ENCODE data around the gene HPCAL1. TPM values are rescaled to one million over a fixed set of nuclear protein-coding genes. Genes with fewer than 3 reads are reported as not detected.
"Not testable (repeated sequence)": the region's sequence is repeated elsewhere in the genome, so short reads cannot be mapped to it uniquely, and the experiment has no call there.

HPCAL1 gene
- total RNA-seq, 1 donor from 2014 or later: 110 TPM

DNA sequence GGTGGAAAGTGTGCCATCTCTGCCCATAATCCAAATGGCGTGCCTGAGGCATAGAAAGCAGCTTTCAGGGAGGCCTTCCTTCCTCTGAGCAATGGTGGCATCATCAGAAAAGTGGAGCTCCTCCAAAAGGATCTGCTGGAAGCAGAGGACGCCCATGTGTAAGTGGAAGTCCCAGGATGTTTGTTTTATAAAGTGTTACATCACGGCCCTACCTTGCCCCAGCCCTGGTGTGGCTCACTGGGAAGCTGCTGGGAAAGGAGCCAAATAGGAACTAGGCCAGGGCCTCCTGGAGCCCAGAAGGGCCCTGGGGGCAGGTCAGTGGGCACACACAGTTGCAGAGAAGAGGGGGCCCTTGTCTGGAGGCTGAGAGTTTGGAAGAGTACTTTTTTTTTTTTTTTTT is 149.6 kb downstream of the HPCAL1 start:
- H3K27ac Mint-ChIP-seq: no peak overlapping the region
- intact Hi-C loops (cut with micrococcal nuclease): no loop called here
- no peak overlapping the region for H3K4me3 Mint-ChIP-seq (ENCODE audit: low read depth)
- H3K36me3 Mint-ChIP-seq (ENCODE audit: low read depth): peaks cover 5% of the 10 kb centered on the region
- peaks cover 15% of the 10 kb centered on the region for H3K4me1 Mint-ChIP-seq (ENCODE audit: low read depth)
- no peak for DNase-seq (ENCODE audit: low spot score)
- no peaks in the 10 kb centered on the region for H3K27me3 Mint-ChIP-seq (ENCODE audit: low read depth)
- no peaks in the 10 kb centered on the region for H3K9me3 Mint-ChIP-seq

DNA sequence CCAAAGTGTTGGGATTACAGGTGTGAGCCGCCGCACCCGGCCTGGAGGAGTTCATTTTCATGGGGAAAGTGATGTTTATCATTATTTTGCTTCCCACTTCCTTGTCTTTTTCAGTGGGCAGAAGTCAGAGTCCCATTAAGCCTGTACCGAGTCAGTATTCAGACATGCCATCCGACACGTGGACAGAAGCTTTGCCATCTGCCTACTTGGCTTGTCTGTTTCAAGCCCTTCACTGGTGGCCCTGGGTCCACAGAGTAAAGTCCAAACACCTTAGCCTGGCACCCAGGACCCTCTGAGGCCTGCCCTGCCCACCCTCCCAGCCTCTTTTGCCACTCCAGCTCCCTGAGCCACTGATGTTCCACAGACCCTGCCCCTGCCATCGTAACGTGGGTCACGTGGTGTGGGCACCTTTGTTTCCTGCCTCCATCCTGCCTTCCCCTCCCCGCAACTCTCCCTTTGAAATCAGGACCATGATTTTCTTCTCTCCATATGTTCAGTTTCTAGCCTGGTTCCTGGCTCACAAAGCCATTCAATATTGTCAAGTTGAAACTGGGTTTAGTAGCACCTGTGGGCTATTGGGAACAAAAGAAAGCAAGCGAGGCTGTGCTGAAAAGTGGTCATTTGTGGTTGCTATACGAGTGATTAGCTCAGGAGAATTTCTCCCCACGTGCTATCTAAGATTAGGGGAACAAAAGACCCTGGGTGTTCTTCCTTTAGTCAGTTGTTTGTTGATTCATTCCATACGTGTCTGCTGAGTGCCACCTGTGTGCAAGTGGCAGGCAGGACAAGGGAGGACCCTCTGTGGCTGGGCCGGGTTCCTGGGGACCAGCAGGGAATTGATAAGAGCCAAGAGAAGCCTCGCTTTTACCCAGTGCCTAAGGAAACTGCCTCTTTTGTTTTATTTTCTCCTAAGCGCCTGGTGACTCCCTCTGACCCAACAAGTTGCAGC is 150.5 kb downstream of the HPCAL1 start:
- intact Hi-C loops (cut with micrococcal nuclease): no loop called here
- DNase-seq (ENCODE audit: low spot score): no peak
- Mint-ChIP-seq H3K27me3 (ENCODE audit: low read depth) (peaks cover 2% of the 10 kb centered on the region), H3K36me3 (ENCODE audit: low read depth) (peaks cover 3% of the 10 kb centered on the region), H3K4me1 (ENCODE audit: low read depth) (peaks cover 13% of the 10 kb centered on the region), H3K9me3 (no peaks in the 10 kb centered on the region), H3K27ac (no peak overlapping the region), H3K4me3 (ENCODE audit: low read depth) (no peak overlapping the region)

- Mint-ChIP-seq H3K27me3 (ENCODE audit: low read depth) (peaks cover 3% of the 10 kb centered on the region), H3K36me3 (ENCODE audit: low read depth) (peaks cover 3% of the 10 kb centered on the region), H3K27ac (no peak overlapping the region), H3K4me1 (ENCODE audit: low read depth) (peaks cover 13% of the 10 kb centered on the region), H3K4me3 (ENCODE audit: low read depth) (no peak overlapping the region), H3K9me3 (no peaks in the 10 kb centered on the region)
- intact Hi-C loops (cut with micrococcal nuclease): no loop called here
- DNase-seq (ENCODE audit: low spot score): no peak
Observed at GRCh38 chr2:10453905-10454298, 151.2 kb downstream of the HPCAL1 start.

GRCh38 chr2:10454505-10454904 is 151.8 kb downstream of the HPCAL1 start:
- Mint-ChIP-seq H3K4me1 (ENCODE audit: low read depth) (peaks cover 9% of the 10 kb centered on the region), H3K9me3 (no peaks in the 10 kb centered on the region), H3K27ac (no peak overlapping the region), H3K27me3 (ENCODE audit: low read depth) (peaks cover 9% of the 10 kb centered on the region), H3K4me3 (ENCODE audit: low read depth) (no peak overlapping the region), H3K36me3 (ENCODE audit: low read depth) (no peaks in the 10 kb centered on the region)
- no peak for DNase-seq (ENCODE audit: low spot score)
- intact Hi-C loops (cut with micrococcal nuclease): no loop called here

DNA sequence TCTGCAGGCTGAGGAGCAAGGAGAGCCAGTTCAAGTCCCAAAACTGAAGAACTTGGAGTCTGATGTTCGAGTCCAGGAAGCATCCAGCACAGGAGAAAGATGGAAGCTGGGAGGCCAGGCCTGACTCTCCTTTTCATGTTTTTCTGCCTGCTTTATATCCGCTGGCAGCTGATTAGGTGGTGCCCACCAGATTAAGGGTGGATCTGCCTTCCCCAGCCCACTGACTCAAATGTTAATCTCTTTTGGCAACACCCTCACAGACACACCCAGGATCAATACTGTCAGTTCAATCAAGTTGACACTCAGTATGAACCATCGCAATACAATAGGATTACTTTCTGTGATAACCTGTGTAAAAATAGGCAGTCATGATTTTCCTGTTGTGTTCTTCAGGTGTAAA is 154.5 kb downstream of the HPCAL1 start:
- H3K4me1 Mint-ChIP-seq (ENCODE audit: low read depth); DNase-seq (ENCODE audit: low spot score); H3K27ac Mint-ChIP-seq; H3K4me3 Mint-ChIP-seq (ENCODE audit: low read depth); H3K9me3 Mint-ChIP-seq; intact Hi-C loops (cut with micrococcal nuclease); H3K36me3 Mint-ChIP-seq (ENCODE audit: low read depth): not testable (repeated sequence)
- peaks cover 17% of the 10 kb centered on the region for H3K27me3 Mint-ChIP-seq (ENCODE audit: low read depth)

- intact Hi-C loops (cut with micrococcal nuclease): no loop called here
- Mint-ChIP-seq H3K4me1 (ENCODE audit: low read depth) (peaks cover 3% of the 10 kb centered on the region), H3K4me3 (ENCODE audit: low read depth) (no peak overlapping the region), H3K27ac (no peak overlapping the region), H3K27me3 (ENCODE audit: low read depth) (peaks cover 18% of the 10 kb centered on the region), H3K36me3 (ENCODE audit: low read depth) (no peaks in the 10 kb centered on the region), H3K9me3 (no peaks in the 10 kb centered on the region)
- no peak for DNase-seq (ENCODE audit: low spot score)
Observed at GRCh38 chr2:10457846-10458598, 155.3 kb downstream of the HPCAL1 start.

DNA sequence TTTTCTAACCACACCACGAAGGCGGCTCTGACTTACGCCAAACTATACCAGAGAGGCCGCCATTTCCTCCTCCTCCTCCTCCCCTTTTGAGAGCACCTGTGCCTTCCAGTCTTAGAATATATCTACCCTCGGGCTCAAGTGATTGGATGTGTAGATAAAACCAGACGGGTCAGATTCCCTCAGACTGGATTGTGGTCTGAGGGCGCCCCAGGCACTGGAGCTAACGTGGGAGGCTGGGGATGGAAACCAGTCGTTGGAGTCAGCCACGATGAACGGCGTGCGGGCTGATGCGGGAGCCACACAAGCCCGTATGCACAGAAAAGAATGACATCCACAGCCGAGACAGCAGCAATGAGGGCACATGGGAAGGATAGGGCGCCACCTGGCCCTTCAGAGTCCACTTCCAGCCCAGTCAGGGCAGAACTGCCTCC is 157.7 kb downstream of the HPCAL1 start:
- intact Hi-C loops (cut with micrococcal nuclease): no loop called here
- Mint-ChIP-seq H3K9me3 (no peaks in the 10 kb centered on the region), H3K27me3 (ENCODE audit: low read depth) (peaks cover 18% of the 10 kb centered on the region), H3K4me1 (ENCODE audit: low read depth) (peaks cover 3% of the 10 kb centered on the region), H3K36me3 (ENCODE audit: low read depth) (no peaks in the 10 kb centered on the region), H3K4me3 (ENCODE audit: low read depth) (no peak overlapping the region), H3K27ac (no peak overlapping the region)
- no peak for DNase-seq (ENCODE audit: low spot score)

DNA sequence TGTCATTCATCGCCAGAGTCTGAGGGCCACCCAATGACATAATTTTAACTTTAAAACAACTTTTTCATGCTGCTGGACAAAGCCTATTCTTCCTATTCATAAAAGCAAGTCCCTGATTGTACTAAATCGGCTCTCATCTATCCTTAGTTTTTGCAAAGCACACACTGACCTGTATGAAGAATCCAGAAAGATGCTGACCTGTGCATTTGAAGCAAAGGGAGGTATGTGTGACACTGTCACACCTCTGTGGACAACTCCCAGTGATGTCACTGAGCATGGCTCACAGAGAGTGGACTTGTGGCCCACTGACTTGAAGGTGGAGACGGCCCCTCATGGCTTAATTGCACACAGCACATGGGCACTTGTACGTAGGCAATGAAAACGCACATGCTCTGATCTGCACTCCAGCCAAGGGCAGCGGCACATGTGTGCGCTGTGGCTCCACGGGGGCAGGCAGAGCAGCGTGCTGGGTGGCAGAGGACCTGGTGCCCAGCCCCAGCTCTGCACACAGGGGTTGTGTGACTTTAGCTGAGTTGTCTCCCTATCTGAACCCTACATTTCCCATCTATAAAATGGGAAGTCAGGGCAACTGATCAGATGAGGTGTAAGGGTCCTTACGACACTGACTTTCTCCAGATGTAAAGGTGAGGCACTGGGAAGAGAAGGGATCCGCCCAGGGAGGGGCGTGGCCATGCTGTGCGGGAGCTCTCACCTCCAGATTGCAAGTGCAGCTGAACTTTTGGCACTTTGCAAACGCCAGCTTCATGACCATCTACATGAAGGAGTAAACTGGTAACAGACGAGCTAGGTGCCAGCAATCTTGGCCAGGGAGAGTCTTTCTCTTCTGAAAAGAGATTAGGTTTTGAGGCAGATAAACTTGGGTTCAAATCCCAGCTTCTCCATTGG is 159.7 kb downstream of the HPCAL1 start:
- no peaks in the 10 kb centered on the region for H3K36me3 Mint-ChIP-seq (ENCODE audit: low read depth)
- peaks cover 18% of the 10 kb centered on the region for H3K27me3 Mint-ChIP-seq (ENCODE audit: low read depth)
- DNase-seq (ENCODE audit: low spot score): no peak
- H3K9me3 Mint-ChIP-seq: no peaks in the 10 kb centered on the region
- H3K27ac Mint-ChIP-seq: no peak overlapping the region
- H3K4me3 Mint-ChIP-seq (ENCODE audit: low read depth): no peak overlapping the region
- intact Hi-C loops (cut with micrococcal nuclease): no loop called here
- H3K4me1 Mint-ChIP-seq (ENCODE audit: low read depth): peaks cover 3% of the 10 kb centered on the region

DNA sequence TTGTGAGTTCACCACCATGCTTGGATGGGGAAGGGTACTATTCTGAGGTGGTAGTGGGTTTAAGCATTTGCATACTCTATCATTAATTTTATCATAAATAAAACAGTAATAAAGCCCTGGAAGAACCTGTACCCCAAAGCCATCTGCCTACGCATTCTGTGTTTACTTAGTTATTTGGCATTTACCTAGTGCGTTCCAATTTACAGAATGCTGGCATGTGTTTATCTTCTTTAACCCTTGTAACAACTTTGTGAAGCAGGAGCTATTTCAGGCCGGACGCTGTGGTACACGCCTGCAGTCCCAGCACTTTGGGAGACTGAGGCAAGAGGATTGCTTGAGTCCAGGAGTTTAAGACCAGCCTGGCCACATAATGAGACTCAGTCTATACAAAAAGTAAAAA is 163.2 kb downstream of the HPCAL1 start:
- Mint-ChIP-seq H3K27ac (no peak overlapping the region), H3K4me1 (ENCODE audit: low read depth) (no peaks in the 10 kb centered on the region), H3K4me3 (ENCODE audit: low read depth) (no peak overlapping the region), H3K9me3 (no peaks in the 10 kb centered on the region), H3K27me3 (ENCODE audit: low read depth) (peaks cover 4% of the 10 kb centered on the region), H3K36me3 (ENCODE audit: low read depth) (no peaks in the 10 kb centered on the region)
- intact Hi-C loops (cut with micrococcal nuclease): no loop called here
- no peak for DNase-seq (ENCODE audit: low spot score)

DNA sequence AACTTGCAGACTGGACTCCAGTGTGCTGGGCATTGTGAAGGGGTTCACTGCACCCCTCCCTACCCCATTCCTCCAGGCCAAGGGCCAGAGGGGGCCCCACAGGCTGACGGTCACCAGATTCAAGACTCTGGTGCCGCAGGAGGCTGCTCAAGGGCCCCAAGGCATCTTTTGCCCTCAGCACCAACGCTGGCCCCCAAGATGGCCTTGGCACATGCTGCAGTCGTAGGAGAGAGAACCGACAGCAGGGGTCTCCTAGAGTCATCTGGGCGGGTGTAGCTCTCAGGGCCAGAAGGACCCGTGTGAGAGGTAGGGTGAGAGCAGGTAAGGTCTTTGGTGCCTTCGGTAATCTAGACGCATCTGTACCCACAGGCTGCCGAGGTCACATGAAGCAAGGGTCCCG is 164.1 kb downstream of the HPCAL1 start:
- intact Hi-C loops (cut with micrococcal nuclease): no loop called here
- no peak overlapping the region for H3K27ac Mint-ChIP-seq
- H3K27me3 Mint-ChIP-seq (ENCODE audit: low read depth): peaks cover 5% of the 10 kb centered on the region
- H3K36me3 Mint-ChIP-seq (ENCODE audit: low read depth): no peaks in the 10 kb centered on the region
- H3K4me1 Mint-ChIP-seq (ENCODE audit: low read depth): no peaks in the 10 kb centered on the region
- H3K4me3 Mint-ChIP-seq (ENCODE audit: low read depth): no peak overlapping the region
- H3K9me3 Mint-ChIP-seq: no peaks in the 10 kb centered on the region
- DNase-seq (ENCODE audit: low spot score): no peak

DNA sequence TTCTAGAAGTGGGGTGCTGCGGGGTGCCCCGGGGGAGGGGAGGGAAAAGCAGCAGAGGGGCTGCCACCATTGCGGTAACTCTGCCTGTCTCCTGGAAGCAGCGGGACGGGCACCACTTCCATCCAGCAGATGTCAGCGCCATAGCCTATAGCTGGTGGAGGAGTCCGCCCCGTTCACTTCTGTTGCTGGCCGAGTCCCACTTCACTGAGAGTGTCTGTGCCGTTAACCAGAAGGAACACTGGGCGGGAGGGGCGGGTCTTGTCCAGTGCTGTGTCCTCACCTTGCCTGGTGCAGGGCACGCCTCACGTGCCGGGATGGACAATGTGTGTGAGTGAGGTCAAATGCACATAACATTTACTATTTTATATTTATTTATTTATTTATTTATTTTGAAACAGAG is 164.7 kb downstream of the HPCAL1 start:
- no peaks in the 10 kb centered on the region for H3K9me3 Mint-ChIP-seq
- H3K27ac Mint-ChIP-seq: no peak overlapping the region
- intact Hi-C loops (cut with micrococcal nuclease): no loop called here
- H3K27me3 Mint-ChIP-seq (ENCODE audit: low read depth): peaks cover 3% of the 10 kb centered on the region
- no peak overlapping the region for H3K4me3 Mint-ChIP-seq (ENCODE audit: low read depth)
- H3K36me3 Mint-ChIP-seq (ENCODE audit: low read depth): no peaks in the 10 kb centered on the region
- H3K4me1 Mint-ChIP-seq (ENCODE audit: low read depth): no peaks in the 10 kb centered on the region
- no peak for DNase-seq (ENCODE audit: low spot score)

- Mint-ChIP-seq H3K9me3 (no peaks in the 10 kb centered on the region), H3K4me3 (ENCODE audit: low read depth) (no peak overlapping the region), H3K36me3 (ENCODE audit: low read depth) (no peaks in the 10 kb centered on the region), H3K27me3 (ENCODE audit: low read depth) (peaks cover 3% of the 10 kb centered on the region), H3K4me1 (ENCODE audit: low read depth) (no peaks in the 10 kb centered on the region), H3K27ac (no peak overlapping the region)
- no peak for DNase-seq (ENCODE audit: low spot score)
- intact Hi-C loops (cut with micrococcal nuclease): no loop called here
Observed at GRCh38 chr2:10469301-10469700, 166.6 kb downstream of the HPCAL1 start.
